Skeletal muscle tissue (tissue), 4 donors: ENCODE data around the gene TYSND1. TPM values are rescaled to one million over a fixed set of nuclear protein-coding genes. Genes with fewer than 3 reads are reported as not detected.

ENCODE experiments used
- H3K27ac ChIP-seq: one replicate; pipeline ENCODE4 v1.7.0; 2013; ENCODE audit warnings: mild to moderate bottlenecking, low read depth, low read length, inconsistent platforms
- H3K27me3 ChIP-seq, 3 donors: one replicate each; pipeline ENCODE4 v1.7.0; 2013; ENCODE audit warnings: low read length in 3 of 3; ENCODE audit not compliant: control insufficient read depth in 3 of 3, insufficient read depth in 3 of 3
- H3K36me3 ChIP-seq, 3 donors: one replicate each; pipeline ENCODE4 v1.7.0; 2013; ENCODE audit warnings: low read length in 3 of 3; ENCODE audit not compliant: control insufficient read depth in 3 of 3, insufficient read depth in 3 of 3
- H3K4me1 ChIP-seq, 3 donors: one replicate each; pipeline ENCODE4 v1.7.0; 2013; ENCODE audit warnings: low read length in 3 of 3, mild to moderate bottlenecking in 3 of 3; ENCODE audit not compliant: control insufficient read depth in 3 of 3, insufficient read depth in 3 of 3
- H3K4me3 ChIP-seq, 3 donors: one replicate each; pipeline ENCODE4 v1.7.0; 2013; ENCODE audit warnings: low read length in 3 of 3
- H3K9ac ChIP-seq, 3 donors: one replicate each; pipeline ENCODE4 v1.7.0; 2013; ENCODE audit warnings: low read length in 3 of 3, mild to moderate bottlenecking in 3 of 3, moderate library complexity in 2 of 3, low read depth in 1 of 3
- H3K9me3 ChIP-seq, 3 donors: one replicate each; pipeline ENCODE4 v1.7.0; 2013; ENCODE audit warnings: low read length in 3 of 3; ENCODE audit not compliant: control insufficient read depth in 3 of 3
- total RNA-seq: library from RNA; depleted of rRNA; stranded (reverse); fragments of >200 nt; gene quantifications from one replicate; pipeline ENCODE4 v1.2.3, GENCODE V29; 2014
- donor health status: Osteomylitis.

TYSND1 gene
- 4.7 TPM for total RNA-seq

- Histone ChIP-seq H3K4me3 (peak within 1 kb of the TSS; percentile 85 to 88 (median 86)), H3K36me3 (peaks cover 8 to 25% (median 12%) of the 10 kb centered on the region in 3 donors), H3K9ac (peak within 1 kb of the TSS; percentile 74 to 90 (median 82)), H3K4me1 (peaks cover 12 to 19% (median 16%) of the 10 kb centered on the region in 3 donors), H3K9me3 (no peaks in the 10 kb centered on the region), H3K27ac (peak within 1 kb of the TSS; percentile 84), H3K27me3 (no peaks in the 10 kb centered on the region)
Observed at GRCh38 chr10:70146489-70147258, at the start of gene TYSND1. Gene TYSND1 (minus strand): TSS chr10:70146700. CDS start chr10:70146586, 114 bp downstream.

- Histone ChIP-seq H3K27ac (peak overlapping the region; percentile 3), H3K9ac (no peak overlapping the region)
Observed at GRCh38 chr10:70193391-70193844, 46.9 kb upstream of the TYSND1 start.

GRCh38 chr10:70192326-70192968 is 45.9 kb upstream of the TYSND1 start:
- Histone ChIP-seq H3K27me3 (no peaks in the 10 kb centered on the region), H3K4me3 (no peak overlapping the region), H3K36me3 (no peaks in the 10 kb centered on the region), H3K27ac (peak overlapping the region; percentile 15), H3K9me3 (no peaks in the 10 kb centered on the region), H3K4me1 (peaks cover 6 to 12% (median 8%) of the 10 kb centered on the region in 3 donors), H3K9ac (no peak overlapping the region)

More at GRCh38 chr10:70193391-70193844, 46.9 kb upstream of the TYSND1 start:
- Histone ChIP-seq H3K4me3 (no peak overlapping the region), H3K36me3 (peaks cover 0 to 1% (median 0%) of the 10 kb centered on the region in 3 donors), H3K27me3 (no peaks in the 10 kb centered on the region), H3K9me3 (no peaks in the 10 kb centered on the region), H3K4me1 (peaks cover 6 to 12% (median 8%) of the 10 kb centered on the region in 3 donors)

- no peak overlapping the region for H3K27ac ChIP-seq
- H3K4me1 ChIP-seq: peaks cover 6 to 12% (median 8%) of the 10 kb centered on the region in 3 donors
- H3K9ac ChIP-seq: no peak overlapping the region
- H3K4me3 ChIP-seq: no peak overlapping the region
- H3K9me3 ChIP-seq: no peaks in the 10 kb centered on the region
- no peaks in the 10 kb centered on the region for H3K36me3 ChIP-seq
- H3K27me3 ChIP-seq: no peaks in the 10 kb centered on the region
Observed at GRCh38 chr10:70191972-70192305, 45.4 kb upstream of the TYSND1 start.

GRCh38 chr10:70191161-70191971 is 44.9 kb upstream of the TYSND1 start:
- no peak overlapping the region for H3K4me3 ChIP-seq
- no peaks in the 10 kb centered on the region for H3K27me3 ChIP-seq
- H3K36me3 ChIP-seq: no peaks in the 10 kb centered on the region
- H3K4me1 ChIP-seq: peaks cover 6 to 12% (median 8%) of the 10 kb centered on the region in 3 donors
- H3K9me3 ChIP-seq: no peaks in the 10 kb centered on the region
- H3K27ac ChIP-seq: no peak overlapping the region
- no peak overlapping the region for H3K9ac ChIP-seq

GRCh38 chr10:70190581-70190980 is 44.1 kb upstream of the TYSND1 start:
- H3K27me3 ChIP-seq: no peaks in the 10 kb centered on the region
- no peak overlapping the region for H3K27ac ChIP-seq
- no peaks in the 10 kb centered on the region for H3K9me3 ChIP-seq
- no peak overlapping the region for H3K9ac ChIP-seq
- H3K4me1 ChIP-seq: peaks cover 6 to 12% (median 8%) of the 10 kb centered on the region in 3 donors
- no peaks in the 10 kb centered on the region for H3K36me3 ChIP-seq
- H3K4me3 ChIP-seq: no peak overlapping the region

- Histone ChIP-seq H3K4me3 (no peak overlapping the region), H3K9me3 (no peaks in the 10 kb centered on the region), H3K9ac (no peak overlapping the region), H3K4me1 (peaks cover 6 to 12% (median 8%) of the 10 kb centered on the region in 3 donors), H3K36me3 (no peaks in the 10 kb centered on the region), H3K27me3 (no peaks in the 10 kb centered on the region), H3K27ac (no peak overlapping the region)
Observed at GRCh38 chr10:70190102-70190501, 43.6 kb upstream of the TYSND1 start.

GRCh38 chr10:70188768-70189167 is 42.3 kb upstream of the TYSND1 start:
- H3K9ac ChIP-seq: no peak overlapping the region
- H3K27me3 ChIP-seq: no peaks in the 10 kb centered on the region
- H3K27ac ChIP-seq: no peak overlapping the region
- no peak overlapping the region for H3K4me3 ChIP-seq
- H3K4me1 ChIP-seq: peaks cover 6 to 12% (median 8%) of the 10 kb centered on the region in 3 donors
- no peaks in the 10 kb centered on the region for H3K9me3 ChIP-seq
- H3K36me3 ChIP-seq: no peaks in the 10 kb centered on the region

GRCh38 chr10:70186571-70186970 is 40.1 kb upstream of the TYSND1 start:
- H3K4me1 ChIP-seq: peaks cover 4 to 12% (median 6%) of the 10 kb centered on the region in 3 donors
- H3K36me3 ChIP-seq: no peaks in the 10 kb centered on the region
- H3K27me3 ChIP-seq: no peaks in the 10 kb centered on the region
- H3K9ac ChIP-seq: no peak overlapping the region
- no peak overlapping the region for H3K4me3 ChIP-seq
- no peaks in the 10 kb centered on the region for H3K9me3 ChIP-seq
- no peak overlapping the region for H3K27ac ChIP-seq
